Vagina (tissue), 2 donors: ENCODE measurements around the gene GBX1. TPM values are rescaled to one million over a fixed set of nuclear protein-coding genes. Genes with fewer than 3 reads are reported as not detected.

Experiments used
- DNase-seq, 2 donors: peaks; one replicate each; pipeline ENCODE4 v3.0.0-alpha.2; 2017; ENCODE audit errors: extremely low spot score in 2 of 2
- H3K27ac ChIP-seq: fragments of 200-600 bp; sonication (generic); one replicate; pipeline ENCODE4 v1.5.1; 2019
- H3K27me3 ChIP-seq: fragments of 200-600 bp; sonication (generic); one replicate; pipeline ENCODE4 v1.5.1; 2019
- H3K36me3 ChIP-seq, 2 donors: fragments of 200-600 bp; sonication (generic); one replicate each; pipeline ENCODE4 v1.5.1; 2017 to 2019
- H3K4me1 ChIP-seq: fragments of 200-600 bp; sonication (generic); one replicate; pipeline ENCODE4 v1.5.1; 2019
- H3K4me3 ChIP-seq, 2 donors: fragments of 200-600 bp; sonication (generic); 1 replicate in 1 of 2; 2 replicates in 1 of 2; pipeline ENCODE4 v1.5.1; 2016 to 2019
- H3K9me3 ChIP-seq: fragments of 200-600 bp; sonication (generic); one replicate; pipeline ENCODE4 v1.5.1; 2019
- POLR2A ChIP-seq, 2 donors: fragments of 450-650 bp; IDR thresholded peaks; one replicate each; pipeline ENCODE4 v1.6.1; 2017; ENCODE audit warnings: antibody characterized with exemption in 2 of 2, mild to moderate bottlenecking in 2 of 2, moderate library complexity in 2 of 2
- POLR2AphosphoS5 ChIP-seq, 2 donors: sonication (generic); formaldehyde crosslinking; IDR thresholded peaks; one replicate each; pipeline ENCODE4 v1.9.0; 2017; ENCODE audit warnings: antibody characterized with exemption in 2 of 2, mild to moderate bottlenecking in 2 of 2, low read depth in 1 of 2; ENCODE audit not compliant: insufficient read depth in 1 of 2
- intact Hi-C: fragments of 100-400 bp; cut with DNase I; formaldehyde crosslinking; loops from one replicate; pipeline ENCODE4 v1.15.1; 2023
- total RNA-seq: library from RNA; depleted of rRNA; stranded (reverse); fragments of >200 nt; gene quantifications from one replicate; pipeline ENCODE4 v1.2.3, GENCODE V29; 2016
- TF ChIP-seq, protein P1 (sequence below), 3 experiments: fragments of 450-650 bp in 2 of 3; fragments of 200-600 bp in 1 of 3; sonication (generic) in 1 of 3; IDR thresholded peaks; one replicate each; pipeline ENCODE4 v1.5.1; 2017 to 2019; ENCODE audit warnings: antibody characterized with exemption in 3 of 3, mild to moderate bottlenecking in 2 of 3, moderate library complexity in 2 of 3

Gene GBX1
- total RNA-seq, 1 donor from 2014 or later, result not detected

GRCh38 chr7:151144387-151144786 is 23.1 kb downstream of the GBX1 start:
- no peak for DNase-seq
- intact Hi-C loops, result no loop called here

GRCh38 chr7:151143261-151144015 is 24.1 kb downstream of the GBX1 start:
- Histone ChIP-seq H3K4me3 (no peak overlapping the region), H3K36me3 (peaks cover 0 to 29% of the 10 kb centered on the region in 2 donors), H3K4me1 (no peaks in the 10 kb centered on the region), H3K27me3 (no peaks in the 10 kb centered on the region), H3K27ac (no peak overlapping the region), H3K9me3 (no peaks in the 10 kb centered on the region)
- no peak for TF ChIP-seq POLR2AphosphoS5 (IDR thresholded peaks at IDR 0.05; ENCODE audit: insufficient read depth in 1 of 2, low read depth in 1 of 2)
- TF ChIP-seq POLR2A (IDR thresholded peaks at IDR 0.05), result no peak
- TF ChIP-seq, protein P1, sequence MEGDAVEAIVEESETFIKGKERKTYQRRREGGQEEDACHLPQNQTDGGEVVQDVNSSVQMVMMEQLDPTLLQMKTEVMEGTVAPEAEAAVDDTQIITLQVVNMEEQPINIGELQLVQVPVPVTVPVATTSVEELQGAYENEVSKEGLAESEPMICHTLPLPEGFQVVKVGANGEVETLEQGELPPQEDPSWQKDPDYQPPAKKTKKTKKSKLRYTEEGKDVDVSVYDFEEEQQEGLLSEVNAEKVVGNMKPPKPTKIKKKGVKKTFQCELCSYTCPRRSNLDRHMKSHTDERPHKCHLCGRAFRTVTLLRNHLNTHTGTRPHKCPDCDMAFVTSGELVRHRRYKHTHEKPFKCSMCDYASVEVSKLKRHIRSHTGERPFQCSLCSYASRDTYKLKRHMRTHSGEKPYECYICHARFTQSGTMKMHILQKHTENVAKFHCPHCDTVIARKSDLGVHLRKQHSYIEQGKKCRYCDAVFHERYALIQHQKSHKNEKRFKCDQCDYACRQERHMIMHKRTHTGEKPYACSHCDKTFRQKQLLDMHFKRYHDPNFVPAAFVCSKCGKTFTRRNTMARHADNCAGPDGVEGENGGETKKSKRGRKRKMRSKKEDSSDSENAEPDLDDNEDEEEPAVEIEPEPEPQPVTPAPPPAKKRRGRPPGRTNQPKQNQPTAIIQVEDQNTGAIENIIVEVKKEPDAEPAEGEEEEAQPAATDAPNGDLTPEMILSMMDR (IDR thresholded peaks at IDR 0.05), result no peak
- DNase-seq, result no peak
- intact Hi-C loops, result no loop called here

More at GRCh38 chr7:151144387-151144786, 23.1 kb downstream of the GBX1 start:
- Histone ChIP-seq H3K27ac (no peak overlapping the region), H3K36me3 (peaks cover 0 to 29% of the 10 kb centered on the region in 2 donors), H3K9me3 (no peaks in the 10 kb centered on the region), H3K4me3 (no peak overlapping the region), H3K4me1 (no peaks in the 10 kb centered on the region), H3K27me3 (no peaks in the 10 kb centered on the region)
- TF ChIP-seq POLR2A (IDR thresholded peaks at IDR 0.05), result no peak
- TF ChIP-seq, protein P1 (IDR thresholded peaks at IDR 0.05), result no peak
- TF ChIP-seq POLR2AphosphoS5 (IDR thresholded peaks at IDR 0.05; ENCODE audit: insufficient read depth in 1 of 2, low read depth in 1 of 2), result no peak

DNA sequence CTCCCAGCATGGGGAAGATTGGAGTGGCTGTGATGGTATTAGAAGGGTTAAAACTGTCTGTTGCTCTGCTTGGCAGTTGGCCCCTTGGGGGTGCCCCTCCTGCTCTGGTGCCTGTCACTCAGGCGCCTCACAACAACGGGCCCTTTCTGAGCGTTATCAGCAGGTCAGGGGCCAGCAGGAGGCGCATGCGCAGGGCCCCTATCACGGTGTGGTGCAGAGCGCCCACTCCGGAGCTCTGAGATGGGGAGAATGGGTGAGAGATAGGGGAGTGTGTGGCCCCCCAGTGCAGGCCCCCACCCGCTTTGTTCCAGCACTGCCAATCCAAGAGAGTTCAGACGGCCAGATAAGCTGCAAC is 24.8 kb downstream of the GBX1 start:
- TF ChIP-seq POLR2A (IDR thresholded peaks at IDR 0.05) (no peak), POLR2AphosphoS5 (IDR thresholded peaks at IDR 0.05; ENCODE audit: insufficient read depth in 1 of 2, low read depth in 1 of 2) (no peak)
- TF ChIP-seq, protein P1 (IDR thresholded peaks at IDR 0.05), result no peak
- Histone ChIP-seq H3K4me1 (no peaks in the 10 kb centered on the region), H3K27me3 (no peaks in the 10 kb centered on the region), H3K9me3 (no peaks in the 10 kb centered on the region), H3K27ac (no peak overlapping the region), H3K4me3 (no peak overlapping the region), H3K36me3 (peaks cover 0 to 36% of the 10 kb centered on the region in 2 donors)
- no peak for DNase-seq
- intact Hi-C loops, result no loop called here

- TF ChIP-seq POLR2A (IDR thresholded peaks at IDR 0.05) (no peak), POLR2AphosphoS5 (IDR thresholded peaks at IDR 0.05; ENCODE audit: insufficient read depth in 1 of 2, low read depth in 1 of 2) (no peak)
- TF ChIP-seq, protein P1 (IDR thresholded peaks at IDR 0.05), result no peak
- Histone ChIP-seq H3K27me3 (no peaks in the 10 kb centered on the region), H3K36me3 (peaks cover 0 to 42% of the 10 kb centered on the region in 2 donors), H3K4me1 (no peaks in the 10 kb centered on the region), H3K9me3 (no peaks in the 10 kb centered on the region), H3K4me3 (no peak overlapping the region), H3K27ac (no peak overlapping the region)
- DNase-seq, result no peak
- intact Hi-C loops, result no loop called here
These were observed 25.4 kb downstream of the GBX1 start for GRCh38 chr7:151141855-151142685.
